ENCODE results near the gene RBM45.

The RBM45 gene, protein sequence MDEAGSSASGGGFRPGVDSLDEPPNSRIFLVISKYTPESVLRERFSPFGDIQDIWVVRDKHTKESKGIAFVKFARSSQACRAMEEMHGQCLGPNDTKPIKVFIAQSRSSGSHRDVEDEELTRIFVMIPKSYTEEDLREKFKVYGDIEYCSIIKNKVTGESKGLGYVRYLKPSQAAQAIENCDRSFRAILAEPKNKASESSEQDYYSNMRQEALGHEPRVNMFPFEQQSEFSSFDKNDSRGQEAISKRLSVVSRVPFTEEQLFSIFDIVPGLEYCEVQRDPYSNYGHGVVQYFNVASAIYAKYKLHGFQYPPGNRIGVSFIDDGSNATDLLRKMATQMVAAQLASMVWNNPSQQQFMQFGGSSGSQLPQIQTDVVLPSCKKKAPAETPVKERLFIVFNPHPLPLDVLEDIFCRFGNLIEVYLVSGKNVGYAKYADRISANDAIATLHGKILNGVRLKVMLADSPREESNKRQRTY

DNA sequence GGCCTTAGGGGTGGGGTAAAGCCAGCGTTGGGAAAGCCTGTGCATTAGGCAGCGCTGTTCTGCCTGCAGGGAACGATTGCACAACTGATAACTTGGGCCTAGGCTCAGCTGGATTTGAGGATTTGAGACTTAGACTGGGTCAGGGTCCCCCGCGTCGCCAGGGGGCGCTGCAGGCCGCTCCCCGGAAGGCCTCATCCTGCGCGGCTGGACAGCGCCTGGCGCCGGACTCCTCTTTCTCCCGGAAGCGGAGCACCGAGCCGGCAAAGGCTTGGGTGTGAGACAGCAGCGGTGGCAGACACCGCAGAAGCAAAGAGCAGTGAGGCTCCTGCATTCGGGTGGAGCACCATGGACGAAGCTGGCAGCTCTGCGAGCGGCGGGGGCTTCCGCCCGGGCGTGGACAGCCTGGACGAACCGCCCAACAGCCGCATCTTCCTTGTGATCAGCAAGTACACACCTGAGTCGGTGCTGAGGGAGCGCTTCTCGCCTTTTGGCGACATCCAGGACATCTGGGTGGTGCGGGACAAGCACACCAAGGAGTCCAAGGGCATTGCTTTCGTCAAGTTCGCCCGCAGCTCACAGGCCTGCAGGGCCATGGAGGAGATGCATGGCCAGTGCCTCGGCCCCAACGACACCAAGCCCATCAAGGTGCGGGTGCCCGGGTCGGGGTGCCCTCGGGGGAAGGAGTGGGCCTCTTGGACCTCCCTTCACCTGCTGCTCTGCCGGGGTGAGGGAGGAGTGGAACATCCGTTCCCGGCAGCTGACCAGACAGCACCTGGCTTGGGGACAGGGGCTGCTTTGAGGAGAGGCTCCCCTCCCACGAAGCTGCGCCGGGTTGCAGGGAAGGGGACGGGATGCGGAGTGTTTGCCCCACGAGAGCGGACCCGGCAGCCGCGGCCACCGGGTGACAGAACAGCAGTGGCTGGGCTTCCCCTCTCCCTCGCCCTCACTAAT is at the start of gene RBM45:
TSS of gene RBM45 (plus strand) at position 236 of the 951 bp plus-strand sequence. CDS start at position 346, 110 bp downstream.
- DNase-seq (ENCODE audit: low read depth), result peak; percentile 95
- H3K4me3 ChIP-seq (ENCODE audit: low read depth, low read length), result peak within 1 kb of the TSS; percentile 93
- TF ChIP-seq, protein P1, sequence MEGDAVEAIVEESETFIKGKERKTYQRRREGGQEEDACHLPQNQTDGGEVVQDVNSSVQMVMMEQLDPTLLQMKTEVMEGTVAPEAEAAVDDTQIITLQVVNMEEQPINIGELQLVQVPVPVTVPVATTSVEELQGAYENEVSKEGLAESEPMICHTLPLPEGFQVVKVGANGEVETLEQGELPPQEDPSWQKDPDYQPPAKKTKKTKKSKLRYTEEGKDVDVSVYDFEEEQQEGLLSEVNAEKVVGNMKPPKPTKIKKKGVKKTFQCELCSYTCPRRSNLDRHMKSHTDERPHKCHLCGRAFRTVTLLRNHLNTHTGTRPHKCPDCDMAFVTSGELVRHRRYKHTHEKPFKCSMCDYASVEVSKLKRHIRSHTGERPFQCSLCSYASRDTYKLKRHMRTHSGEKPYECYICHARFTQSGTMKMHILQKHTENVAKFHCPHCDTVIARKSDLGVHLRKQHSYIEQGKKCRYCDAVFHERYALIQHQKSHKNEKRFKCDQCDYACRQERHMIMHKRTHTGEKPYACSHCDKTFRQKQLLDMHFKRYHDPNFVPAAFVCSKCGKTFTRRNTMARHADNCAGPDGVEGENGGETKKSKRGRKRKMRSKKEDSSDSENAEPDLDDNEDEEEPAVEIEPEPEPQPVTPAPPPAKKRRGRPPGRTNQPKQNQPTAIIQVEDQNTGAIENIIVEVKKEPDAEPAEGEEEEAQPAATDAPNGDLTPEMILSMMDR (conservative IDR thresholded peaks at IDR 0.05; ENCODE audit: low read depth, low read length), result peak; percentile 95

DNA sequence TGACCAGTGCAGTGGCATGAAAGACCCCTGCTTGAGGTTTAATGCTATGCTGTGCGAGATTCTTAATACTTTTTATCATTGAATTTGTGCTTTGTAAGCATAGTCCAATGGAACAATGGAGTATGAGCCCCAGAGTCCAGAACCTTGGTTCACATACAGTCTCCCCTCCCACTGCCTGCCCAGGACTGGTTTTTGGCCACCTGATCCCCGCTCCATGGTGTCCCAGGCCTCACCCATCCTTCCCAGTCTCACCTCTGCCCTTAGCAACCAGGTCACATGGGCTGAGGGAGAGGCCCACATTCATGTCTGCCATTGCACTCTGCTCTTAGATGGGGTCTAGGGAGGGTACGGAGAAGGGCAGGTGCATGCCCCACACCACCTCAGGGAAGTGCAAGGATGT is 45.9 kb upstream of the RBM45 start:
- no peak for DNase-seq (ENCODE audit: low read depth)
- H3K4me3 ChIP-seq (ENCODE audit: low read depth, low read length), result no peak overlapping the region
- TF ChIP-seq, protein P1 (conservative IDR thresholded peaks at IDR 0.05; ENCODE audit: low read depth, low read length), result no peak

DNA sequence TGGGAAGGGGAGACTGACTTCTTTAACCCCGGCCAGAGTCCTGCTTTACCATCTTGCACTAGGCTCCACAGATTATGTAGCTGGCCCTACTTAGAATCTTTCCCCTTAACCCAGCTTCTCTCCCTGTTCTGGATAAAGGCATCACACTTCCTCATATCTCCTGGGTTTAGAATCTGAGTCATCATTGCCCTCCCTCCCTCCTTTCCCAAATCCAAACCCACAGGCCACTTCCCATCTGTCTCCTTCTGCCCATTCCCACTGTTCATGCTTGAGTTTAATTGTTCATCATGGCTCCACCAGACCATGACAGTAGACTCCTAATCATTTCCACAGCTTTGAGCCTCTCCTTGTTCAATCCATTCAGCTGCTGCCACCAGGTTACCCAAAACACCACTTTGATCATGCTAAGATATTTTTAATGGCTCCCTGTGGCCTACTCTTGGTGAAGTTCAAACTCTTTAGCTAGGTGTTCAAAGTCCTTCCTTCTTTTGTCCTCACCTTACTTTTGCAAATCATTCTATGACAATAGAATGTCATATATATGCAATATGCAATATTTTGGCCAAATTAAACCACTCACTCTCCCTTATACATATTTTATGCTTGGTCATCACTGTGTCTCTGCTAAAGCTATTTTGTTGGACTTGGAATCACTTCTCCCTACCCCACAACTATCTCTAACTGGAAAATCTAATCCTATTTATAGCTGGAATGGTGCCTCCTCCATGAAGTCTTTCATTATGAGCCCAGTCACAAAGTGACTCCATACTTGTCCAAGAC is 45.2 kb upstream of the RBM45 start:
- no peak overlapping the region for H3K4me3 ChIP-seq (ENCODE audit: low read depth, low read length)
- TF ChIP-seq, protein P1 (conservative IDR thresholded peaks at IDR 0.05; ENCODE audit: low read depth, low read length), result no peak
- no peak for DNase-seq (ENCODE audit: low read depth)

DNA sequence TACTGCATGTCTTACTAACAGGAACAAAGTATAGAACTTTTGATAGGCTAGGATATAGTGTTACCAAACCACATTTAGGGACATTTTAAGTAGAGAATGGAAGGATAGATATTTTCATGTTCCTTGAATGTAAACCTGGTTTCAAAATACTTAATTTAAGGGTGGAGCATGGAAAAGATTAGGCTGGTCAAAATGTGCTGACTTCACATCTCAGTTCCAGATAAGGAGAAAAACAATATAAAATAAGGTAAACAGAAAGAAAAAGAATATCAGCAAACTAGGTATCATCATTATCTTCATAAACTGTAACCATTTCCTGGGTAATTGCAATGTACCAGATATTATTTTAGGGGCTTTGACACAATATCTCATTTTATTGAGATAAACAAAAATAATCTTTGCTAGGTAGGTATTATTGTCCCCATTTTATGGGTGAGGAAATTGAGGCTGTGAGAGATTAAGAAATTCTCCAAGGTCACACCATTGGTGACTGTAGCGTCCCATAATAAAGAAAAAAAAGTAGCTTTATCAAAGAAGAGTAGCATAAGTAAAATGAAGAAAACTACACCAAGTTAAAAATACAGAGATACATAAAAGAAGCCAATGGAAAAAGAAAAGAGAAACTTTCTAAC is 43.3 kb upstream of the RBM45 start:
- no peak for DNase-seq (ENCODE audit: low read depth)
- H3K4me3 ChIP-seq (ENCODE audit: low read depth, low read length), result no peak overlapping the region
- TF ChIP-seq, protein P1 (conservative IDR thresholded peaks at IDR 0.05; ENCODE audit: low read depth, low read length), result no peak

DNA sequence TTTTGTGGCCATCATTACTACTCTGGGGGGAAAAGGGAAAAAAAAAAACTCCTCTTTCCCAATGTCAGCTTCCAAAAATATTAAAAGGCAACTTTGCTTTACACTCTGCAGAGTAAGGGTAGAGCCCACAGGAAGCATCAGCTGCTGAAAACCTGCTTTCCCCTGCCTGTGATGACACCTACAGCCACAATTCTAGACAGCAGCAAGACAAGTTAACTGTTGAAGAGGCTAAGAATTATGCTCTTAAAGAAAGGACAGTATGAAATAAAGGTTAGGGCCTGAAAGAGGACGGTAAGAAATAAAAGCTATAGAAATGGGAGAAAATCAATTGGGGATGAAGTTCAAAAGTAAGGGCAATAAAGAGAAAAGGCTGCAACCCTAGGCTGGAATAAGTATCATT is 42.7 kb upstream of the RBM45 start:
- DNase-seq (ENCODE audit: low read depth), result no peak
- TF ChIP-seq, protein P1 (conservative IDR thresholded peaks at IDR 0.05; ENCODE audit: low read depth, low read length), result no peak
- no peak overlapping the region for H3K4me3 ChIP-seq (ENCODE audit: low read depth, low read length)

DNA sequence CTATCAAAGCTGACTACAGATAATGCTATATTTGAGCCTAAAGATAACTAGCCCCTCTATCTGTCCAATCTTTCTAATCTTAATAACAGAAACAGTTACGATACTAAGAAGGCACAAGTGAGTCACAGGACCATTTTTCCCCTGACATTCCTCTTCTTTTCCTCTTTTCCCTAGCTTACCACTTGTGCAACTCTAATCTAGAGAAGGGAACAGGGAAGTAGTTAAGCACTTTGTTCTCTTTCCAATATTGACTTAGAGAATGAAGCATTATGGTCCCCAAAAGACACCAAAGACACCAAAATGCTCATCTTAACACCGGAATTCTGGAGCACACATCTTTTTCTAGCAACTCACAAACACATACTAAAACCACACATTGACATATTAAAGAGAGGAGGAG is 41.4 kb upstream of the RBM45 start:
- DNase-seq (ENCODE audit: low read depth), result no peak
- TF ChIP-seq, protein P1 (conservative IDR thresholded peaks at IDR 0.05; ENCODE audit: low read depth, low read length), result no peak
- H3K4me3 ChIP-seq (ENCODE audit: low read depth, low read length), result no peak overlapping the region
